Upper lobe of left lung (tissue), 6 donors: Measurements from ENCODE around the gene CADPS. TPM values are rescaled to one million over a fixed set of nuclear protein-coding genes. Genes with fewer than 3 reads are reported as not detected.

ENCODE experiments used
- ATAC-seq, 2 donors: fragments of 200-7000 bp; cut with Tn5 transposase; one replicate each; pipeline ENCODE4 v1.9.1; 2022; ENCODE audit warnings: mild to moderate bottlenecking in 2 of 2, moderate library complexity in 2 of 2; ENCODE audit not compliant: low FRiP score in 2 of 2
- DNase-seq, 2 donors: peaks; one replicate each; pipeline ENCODE4 v3.0.0-alpha.2; 2019 to 2020
- H3K27ac ChIP-seq, 4 donors: fragments of 200-600 bp; sonication (generic); one replicate each; pipeline ENCODE4 v1.5.1; 2016 to 2019
- H3K27me3 ChIP-seq, 4 donors: fragments of 200-600 bp; sonication (generic); one replicate each; pipeline ENCODE4 v1.5.1; 2017 to 2019
- H3K36me3 ChIP-seq, 4 donors: fragments of 200-600 bp; sonication (generic); one replicate each; pipeline ENCODE4 v1.5.1; 2016 to 2019
- H3K4me1 ChIP-seq, 4 donors: fragments of 200-600 bp; sonication (generic); one replicate each; pipeline ENCODE4 v1.5.1; 2018 to 2019
- H3K4me3 ChIP-seq, 4 donors: fragments of 200-600 bp; sonication (generic); one replicate each; pipeline ENCODE4 v1.5.1; 2017 to 2019; ENCODE audit warnings: mild to moderate bottlenecking in 2 of 4, moderate library complexity in 1 of 4
- H3K9me3 ChIP-seq, 4 donors: fragments of 200-600 bp; sonication (generic); one replicate each; pipeline ENCODE4 v1.5.1; 2018 to 2019
- EP300 ChIP-seq, 4 donors: sonication (generic); formaldehyde crosslinking; IDR thresholded peaks; one replicate each; pipeline ENCODE4 v1.5.1; 2017; ENCODE audit warnings: antibody characterized with exemption in 4 of 4, control low read depth in 2 of 4
- POLR2A ChIP-seq, 4 donors: fragments of 450-650 bp; IDR thresholded peaks; one replicate each; pipeline ENCODE4 v1.5.1; 2016 to 2017; ENCODE audit warnings: antibody characterized with exemption in 4 of 4, mild to moderate bottlenecking in 2 of 4
- POLR2AphosphoS5 ChIP-seq, 2 donors: sonication (generic); formaldehyde crosslinking; IDR thresholded peaks; one replicate each; pipeline ENCODE4 v1.5.1; 2017; ENCODE audit warnings: antibody characterized with exemption in 2 of 2
- WGBS, 2 donors: methylation state at CpG; one replicate each; pipeline ENCODE4 v1.1.5; 2017 to 2018; 5-methylcytosine and 5-hydroxymethylcytosine counted together
- total RNA-seq, 6 donors: library from RNA; depleted of rRNA in 4 of 6; stranded (reverse); fragments of >200 nt in 4 of 6; gene quantifications; one replicate each; pipeline versions ENCODE4 v1.1.0 to v1.2.1, GENCODE V29; 2016 to 2021
- TF ChIP-seq, protein P1 (sequence below), 6 experiments: fragments of 450-650 bp in 4 of 6; fragments of 200-600 bp in 2 of 6; sonication (generic) in 2 of 6; IDR thresholded peaks; one replicate each; pipeline ENCODE4 v1.5.1; 2016 to 2019; ENCODE audit warnings: antibody characterized with exemption in 6 of 6
- donor health status: DM: no; HTN: no; CAD: no; lungs with moderate emphysema.
- donor health status: DM: no; HTN: yes; CAD: no; lungs with severe emphysema.

CADPS gene
- total RNA-seq, 6 donors from 2014 or later, result 0.29 to 1.5 (median 1.2) TPM; not detected in 3

- Histone ChIP-seq H3K4me3 (no peak overlapping the region), H3K36me3 (no peaks in the 10 kb centered on the region), H3K27ac (no peak overlapping the region), H3K27me3 (peaks cover 0 to 53% (median 28%) of the 10 kb centered on the region in 4 donors), H3K4me1 (peaks cover 2 to 35% (median 24%) of the 10 kb centered on the region in 4 donors), H3K9me3 (no peaks in the 10 kb centered on the region)
- DNase-seq, result no peak
- 2 to 6% methylated on average over 22 to 25 of the region's 25 CpGs for WGBS, 2 donors
- ATAC-seq, result no peak
- TF ChIP-seq EP300 (IDR thresholded peaks at IDR 0.05) (no peak), POLR2A (IDR thresholded peaks at IDR 0.05) (no peak), POLR2AphosphoS5 (IDR thresholded peaks at IDR 0.05) (no peak)
- TF ChIP-seq, protein P1, sequence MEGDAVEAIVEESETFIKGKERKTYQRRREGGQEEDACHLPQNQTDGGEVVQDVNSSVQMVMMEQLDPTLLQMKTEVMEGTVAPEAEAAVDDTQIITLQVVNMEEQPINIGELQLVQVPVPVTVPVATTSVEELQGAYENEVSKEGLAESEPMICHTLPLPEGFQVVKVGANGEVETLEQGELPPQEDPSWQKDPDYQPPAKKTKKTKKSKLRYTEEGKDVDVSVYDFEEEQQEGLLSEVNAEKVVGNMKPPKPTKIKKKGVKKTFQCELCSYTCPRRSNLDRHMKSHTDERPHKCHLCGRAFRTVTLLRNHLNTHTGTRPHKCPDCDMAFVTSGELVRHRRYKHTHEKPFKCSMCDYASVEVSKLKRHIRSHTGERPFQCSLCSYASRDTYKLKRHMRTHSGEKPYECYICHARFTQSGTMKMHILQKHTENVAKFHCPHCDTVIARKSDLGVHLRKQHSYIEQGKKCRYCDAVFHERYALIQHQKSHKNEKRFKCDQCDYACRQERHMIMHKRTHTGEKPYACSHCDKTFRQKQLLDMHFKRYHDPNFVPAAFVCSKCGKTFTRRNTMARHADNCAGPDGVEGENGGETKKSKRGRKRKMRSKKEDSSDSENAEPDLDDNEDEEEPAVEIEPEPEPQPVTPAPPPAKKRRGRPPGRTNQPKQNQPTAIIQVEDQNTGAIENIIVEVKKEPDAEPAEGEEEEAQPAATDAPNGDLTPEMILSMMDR (IDR thresholded peaks at IDR 0.05), result no peak
These were observed 507.4 kb downstream of the CADPS start for GRCh38 chr3:62367763-62368195.

DNA sequence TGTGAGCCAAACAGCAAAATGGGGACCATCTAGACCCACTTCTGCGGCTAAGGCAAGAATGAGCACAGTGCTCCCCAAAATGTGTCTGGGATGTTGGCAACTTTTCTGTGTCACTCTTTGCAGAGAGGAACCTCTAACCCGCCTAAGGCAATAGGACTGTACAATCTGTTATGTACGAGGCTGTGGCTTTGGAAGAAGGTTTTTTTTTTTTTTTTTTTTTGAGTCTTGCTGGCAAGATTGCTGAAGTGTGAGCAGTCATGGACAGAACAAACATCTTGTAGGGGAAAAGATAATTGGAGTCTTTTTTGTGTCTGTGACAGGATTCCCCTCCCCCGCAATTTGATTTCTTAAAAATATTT lies 509.1 kb downstream of the CADPS start:
- TF ChIP-seq POLR2A (IDR thresholded peaks at IDR 0.05) (no peak), EP300 (IDR thresholded peaks at IDR 0.05) (no peak), POLR2AphosphoS5 (IDR thresholded peaks at IDR 0.05) (no peak)
- TF ChIP-seq, protein P1 (IDR thresholded peaks at IDR 0.05), result no peak
- 23 to 28% methylated on average over 4 of the region's 4 CpGs for WGBS, 2 donors
- Histone ChIP-seq H3K27ac (no peak overlapping the region), H3K9me3 (no peaks in the 10 kb centered on the region), H3K4me1 (peaks cover 0 to 18% (median 13%) of the 10 kb centered on the region in 4 donors), H3K36me3 (no peaks in the 10 kb centered on the region), H3K4me3 (no peak overlapping the region), H3K27me3 (peaks cover 0 to 36% (median 15%) of the 10 kb centered on the region in 4 donors)
- DNase-seq (no peak), ATAC-seq (no peak)

DNA sequence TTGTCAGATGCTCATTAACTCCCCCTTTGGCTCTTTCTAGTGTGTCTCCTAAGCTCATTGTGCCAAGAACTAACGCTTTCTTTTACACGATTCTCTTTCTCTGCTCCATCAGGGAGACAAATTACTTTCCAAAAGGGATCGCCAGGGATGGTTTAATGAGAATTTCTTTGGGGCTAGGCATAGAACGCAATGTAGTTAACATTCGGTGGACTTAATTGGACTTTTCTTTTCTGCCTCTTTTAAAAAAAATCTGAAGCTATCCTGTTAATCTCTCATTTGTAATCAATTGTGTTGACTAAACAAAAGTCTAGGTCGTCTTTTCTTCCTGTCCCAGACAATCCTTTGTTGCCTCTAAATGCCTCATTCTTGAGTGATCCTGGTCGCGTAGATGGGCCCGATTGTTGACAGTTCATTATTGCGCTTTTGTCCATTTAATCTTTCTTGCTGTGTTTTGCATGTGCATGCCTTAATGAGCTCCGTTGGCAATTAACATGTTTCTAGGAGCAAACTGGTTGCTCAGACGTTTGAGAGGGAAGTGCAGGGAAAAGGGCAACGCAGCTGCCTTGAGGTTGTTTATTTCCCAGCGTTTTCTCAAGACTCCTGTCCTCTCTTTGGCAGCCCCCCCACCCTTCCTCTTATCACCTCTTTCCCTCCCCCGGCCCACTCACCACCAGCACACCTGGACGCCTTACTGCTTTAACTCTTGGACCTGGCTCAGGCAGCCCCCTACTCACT lies 509.7 kb downstream of the CADPS start:
- no peak overlapping the region for H3K27ac ChIP-seq
- peaks cover 0 to 30% (median 13%) of the 10 kb centered on the region in 4 donors for H3K27me3 ChIP-seq
- 23 to 26% methylated on average over 16 of the region's 16 CpGs for WGBS, 2 donors
- TF ChIP-seq, protein P1 (IDR thresholded peaks at IDR 0.05), result no peak
- TF ChIP-seq EP300 (IDR thresholded peaks at IDR 0.05) (no peak), POLR2A (IDR thresholded peaks at IDR 0.05) (no peak)
- no peaks in the 10 kb centered on the region for H3K36me3 ChIP-seq
- DNase-seq, result no peak
- H3K4me1 ChIP-seq, result peaks cover 0 to 17% (median 11%) of the 10 kb centered on the region in 4 donors
- H3K9me3 ChIP-seq, result no peaks in the 10 kb centered on the region
- no peak overlapping the region for H3K4me3 ChIP-seq
- no peak for ATAC-seq

- no peaks in the 10 kb centered on the region for H3K9me3 ChIP-seq
- H3K4me3 ChIP-seq, result no peak overlapping the region
- DNase-seq (no peak), ATAC-seq (no peak)
- H3K27me3 ChIP-seq, result peaks cover 0 to 17% (median 7%) of the 10 kb centered on the region in 4 donors
- peaks cover 0 to 13% (median 7%) of the 10 kb centered on the region in 4 donors for H3K4me1 ChIP-seq
- H3K36me3 ChIP-seq, result no peaks in the 10 kb centered on the region
- TF ChIP-seq POLR2A (IDR thresholded peaks at IDR 0.05), result no peak
- no peak for TF ChIP-seq EP300 (IDR thresholded peaks at IDR 0.05)
- no peak for TF ChIP-seq POLR2AphosphoS5 (IDR thresholded peaks at IDR 0.05)
- TF ChIP-seq, protein P1 (IDR thresholded peaks at IDR 0.05), result no peak
- no peak overlapping the region for H3K27ac ChIP-seq
These were observed 511.0 kb downstream of the CADPS start for GRCh38 chr3:62364191-62364590.

GRCh38 chr3:62363275-62363674 lies 511.9 kb downstream of the CADPS start:
- Histone ChIP-seq H3K36me3 (no peaks in the 10 kb centered on the region), H3K27me3 (peaks cover 0 to 8% (median 2%) of the 10 kb centered on the region in 4 donors), H3K4me3 (no peak overlapping the region), H3K27ac (no peak overlapping the region), H3K4me1 (peaks cover 0 to 4% (median 0%) of the 10 kb centered on the region in 4 donors), H3K9me3 (no peaks in the 10 kb centered on the region)
- ATAC-seq (no peak), DNase-seq (no peak)
- TF ChIP-seq POLR2A (IDR thresholded peaks at IDR 0.05), result no peak
- TF ChIP-seq, protein P1 (IDR thresholded peaks at IDR 0.05), result no peak
- no peak for TF ChIP-seq EP300 (IDR thresholded peaks at IDR 0.05)
- no peak for TF ChIP-seq POLR2AphosphoS5 (IDR thresholded peaks at IDR 0.05)
- 85 to 86% methylated on average over 6 of the region's 6 CpGs for WGBS, 2 donors
